ENCODE results near the gene SUSD6. TPM values are rescaled to one million over a fixed set of nuclear protein-coding genes. Genes with fewer than 3 reads are reported as not detected.

The SUSD6 gene
- total and polyA plus RNA-seq, 2 experiments from 2014 or later: 2.8 to 3.4 TPM

GRCh38 chr14:69708586-69709560 is 97.5 kb downstream of the SUSD6 start:
- no peaks in the 10 kb centered on the region for H3K9me3 Mint-ChIP-seq
- Histone ChIP-seq H3K4me3 (no peak overlapping the region), H2AFZ (no peak overlapping the region), H3K4me2 (no peak overlapping the region), H3F3A (replicated peaks; ENCODE audit: low read depth) (no peaks in the 10 kb centered on the region), H3K27me3 (ENCODE audit: insufficient read depth) (no peaks in the 10 kb centered on the region), H3K79me2 (replicated peaks; ENCODE audit: insufficient read depth) (no peaks in the 10 kb centered on the region), H3K9me2 (ENCODE audit: insufficient read depth) (no peaks in the 10 kb centered on the region), H4K20me1 (replicated peaks; ENCODE audit: insufficient read depth) (no peaks in the 10 kb centered on the region), H3K4me1 (ENCODE audit: insufficient read depth) (peaks cover 30% of the 10 kb centered on the region), H3K36me3 (ENCODE audit: insufficient read depth) (no peaks in the 10 kb centered on the region), H3K27ac (ENCODE audit: low read depth) (0 out of 2 replicates have a peak overlapping the region, but pooled peaks have one; percentile 30)
- DNase-seq (ENCODE audit: low spot score) (peak; percentile 74), ATAC-seq (peak; percentile 53)
- H3K36me3 Mint-ChIP-seq (ENCODE audit: low read depth): no peaks in the 10 kb centered on the region; the same call in 2 of the 3 replicates
- peaks cover 50% of the 10 kb centered on the region for H3K4me1 Mint-ChIP-seq
- no peak for TF ChIP-seq ZNF114 (CRISPR knock-in tag; IDR thresholded peaks at IDR 0.05)
- TF ChIP-seq, protein P1, sequence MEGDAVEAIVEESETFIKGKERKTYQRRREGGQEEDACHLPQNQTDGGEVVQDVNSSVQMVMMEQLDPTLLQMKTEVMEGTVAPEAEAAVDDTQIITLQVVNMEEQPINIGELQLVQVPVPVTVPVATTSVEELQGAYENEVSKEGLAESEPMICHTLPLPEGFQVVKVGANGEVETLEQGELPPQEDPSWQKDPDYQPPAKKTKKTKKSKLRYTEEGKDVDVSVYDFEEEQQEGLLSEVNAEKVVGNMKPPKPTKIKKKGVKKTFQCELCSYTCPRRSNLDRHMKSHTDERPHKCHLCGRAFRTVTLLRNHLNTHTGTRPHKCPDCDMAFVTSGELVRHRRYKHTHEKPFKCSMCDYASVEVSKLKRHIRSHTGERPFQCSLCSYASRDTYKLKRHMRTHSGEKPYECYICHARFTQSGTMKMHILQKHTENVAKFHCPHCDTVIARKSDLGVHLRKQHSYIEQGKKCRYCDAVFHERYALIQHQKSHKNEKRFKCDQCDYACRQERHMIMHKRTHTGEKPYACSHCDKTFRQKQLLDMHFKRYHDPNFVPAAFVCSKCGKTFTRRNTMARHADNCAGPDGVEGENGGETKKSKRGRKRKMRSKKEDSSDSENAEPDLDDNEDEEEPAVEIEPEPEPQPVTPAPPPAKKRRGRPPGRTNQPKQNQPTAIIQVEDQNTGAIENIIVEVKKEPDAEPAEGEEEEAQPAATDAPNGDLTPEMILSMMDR (conservative IDR thresholded peaks at IDR 0.05; ENCODE audit: low read depth in 2 of 2): peak; percentile 30 to 40
- no peak for TF ChIP-seq JUNB (IDR thresholded peaks at IDR 0.05; ENCODE audit: unreplicated experiment)
- TF ChIP-seq STAT1 (IDR thresholded peaks at IDR 0.05; ENCODE audit: unreplicated experiment): no peak
- H3K27me3 Mint-ChIP-seq (ENCODE audit: insufficient read depth, low read depth, poor library complexity): peaks cover 8% of the 10 kb centered on the region
- H3K4me3 Mint-ChIP-seq: no peak overlapping the region; the same call in 2 of the 3 replicates
- 0 out of 2 replicates have a peak overlapping the region, but pooled peaks have one; percentile 54 for H3K27ac Mint-ChIP-seq

DNA sequence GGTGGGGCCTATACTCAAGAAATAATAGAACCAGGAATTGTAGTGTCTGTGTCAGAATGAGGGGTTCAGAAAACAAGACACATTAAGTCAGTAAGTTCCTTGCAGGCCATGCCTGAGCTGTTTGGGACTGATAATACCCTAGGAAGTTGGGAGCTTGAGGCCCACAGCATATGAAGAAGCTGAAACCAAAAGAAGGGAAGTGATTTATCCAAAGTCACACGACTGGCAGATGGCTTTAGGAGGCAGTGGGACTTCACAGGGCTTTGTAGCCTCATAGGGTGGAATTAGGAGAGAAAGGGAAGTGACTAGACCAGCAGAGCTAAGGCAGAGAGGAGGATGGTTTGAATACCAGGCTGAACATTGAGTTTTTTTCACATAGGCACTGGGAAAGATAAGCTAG is 99.0 kb downstream of the SUSD6 start:
- H3K4me1 ChIP-seq (ENCODE audit: insufficient read depth): peaks cover 38% of the 10 kb centered on the region
- no peak overlapping the region for H3K27ac ChIP-seq (ENCODE audit: low read depth)
- ATAC-seq: no peak
- Mint-ChIP-seq H3K27ac (no peak overlapping the region), H3K4me3 (no peak overlapping the region), H3K27me3 (ENCODE audit: insufficient read depth, low read depth, poor library complexity) (peaks cover 11% of the 10 kb centered on the region), H3K36me3 (ENCODE audit: low read depth) (no peaks in the 10 kb centered on the region; the same call in 2 of the 3 replicates), H3K4me1 (peaks cover 61% of the 10 kb centered on the region), H3K9me3 (no peaks in the 10 kb centered on the region)
- no peak for DNase-seq (ENCODE audit: low spot score)
- no peaks in the 10 kb centered on the region for H4K20me1 ChIP-seq (replicated peaks; ENCODE audit: insufficient read depth)
- no peaks in the 10 kb centered on the region for H3K9me2 ChIP-seq (ENCODE audit: insufficient read depth)
- H3K36me3 ChIP-seq (ENCODE audit: insufficient read depth): no peaks in the 10 kb centered on the region
- H3K79me2 ChIP-seq (replicated peaks; ENCODE audit: insufficient read depth): no peaks in the 10 kb centered on the region
- no peak overlapping the region for H3K4me2 ChIP-seq
- H2AFZ ChIP-seq: no peak overlapping the region
- H3K4me3 ChIP-seq: no peak overlapping the region
- H3F3A ChIP-seq (replicated peaks; ENCODE audit: low read depth): 0 out of 2 replicates have a peak, but pooled peaks cover 5% of the 10 kb centered on the region
- no peaks in the 10 kb centered on the region for H3K27me3 ChIP-seq (ENCODE audit: insufficient read depth)
- TF ChIP-seq ZNF114 (CRISPR knock-in tag; IDR thresholded peaks at IDR 0.05) (no peak), STAT1 (IDR thresholded peaks at IDR 0.05; ENCODE audit: unreplicated experiment) (no peak), POLR2AphosphoS5 (IDR thresholded peaks at IDR 0.05; ENCODE audit: low read depth) (no peak), EZH2phosphoT487 (IDR thresholded peaks at IDR 0.05; ENCODE audit: unreplicated experiment) (no peak), JUNB (IDR thresholded peaks at IDR 0.05; ENCODE audit: unreplicated experiment) (no peak), CREB1 (CRISPR knock-in tag; IDR thresholded peaks at IDR 0.05; ENCODE audit: low read depth) (no peak), NANOG (IDR thresholded peaks at IDR 0.05; ENCODE audit: borderline replicate concordance) (no peak), EZH2 (IDR thresholded peaks at IDR 0.05; ENCODE audit: low read depth, unreplicated experiment) (no peak)
- TF ChIP-seq, protein P2, sequence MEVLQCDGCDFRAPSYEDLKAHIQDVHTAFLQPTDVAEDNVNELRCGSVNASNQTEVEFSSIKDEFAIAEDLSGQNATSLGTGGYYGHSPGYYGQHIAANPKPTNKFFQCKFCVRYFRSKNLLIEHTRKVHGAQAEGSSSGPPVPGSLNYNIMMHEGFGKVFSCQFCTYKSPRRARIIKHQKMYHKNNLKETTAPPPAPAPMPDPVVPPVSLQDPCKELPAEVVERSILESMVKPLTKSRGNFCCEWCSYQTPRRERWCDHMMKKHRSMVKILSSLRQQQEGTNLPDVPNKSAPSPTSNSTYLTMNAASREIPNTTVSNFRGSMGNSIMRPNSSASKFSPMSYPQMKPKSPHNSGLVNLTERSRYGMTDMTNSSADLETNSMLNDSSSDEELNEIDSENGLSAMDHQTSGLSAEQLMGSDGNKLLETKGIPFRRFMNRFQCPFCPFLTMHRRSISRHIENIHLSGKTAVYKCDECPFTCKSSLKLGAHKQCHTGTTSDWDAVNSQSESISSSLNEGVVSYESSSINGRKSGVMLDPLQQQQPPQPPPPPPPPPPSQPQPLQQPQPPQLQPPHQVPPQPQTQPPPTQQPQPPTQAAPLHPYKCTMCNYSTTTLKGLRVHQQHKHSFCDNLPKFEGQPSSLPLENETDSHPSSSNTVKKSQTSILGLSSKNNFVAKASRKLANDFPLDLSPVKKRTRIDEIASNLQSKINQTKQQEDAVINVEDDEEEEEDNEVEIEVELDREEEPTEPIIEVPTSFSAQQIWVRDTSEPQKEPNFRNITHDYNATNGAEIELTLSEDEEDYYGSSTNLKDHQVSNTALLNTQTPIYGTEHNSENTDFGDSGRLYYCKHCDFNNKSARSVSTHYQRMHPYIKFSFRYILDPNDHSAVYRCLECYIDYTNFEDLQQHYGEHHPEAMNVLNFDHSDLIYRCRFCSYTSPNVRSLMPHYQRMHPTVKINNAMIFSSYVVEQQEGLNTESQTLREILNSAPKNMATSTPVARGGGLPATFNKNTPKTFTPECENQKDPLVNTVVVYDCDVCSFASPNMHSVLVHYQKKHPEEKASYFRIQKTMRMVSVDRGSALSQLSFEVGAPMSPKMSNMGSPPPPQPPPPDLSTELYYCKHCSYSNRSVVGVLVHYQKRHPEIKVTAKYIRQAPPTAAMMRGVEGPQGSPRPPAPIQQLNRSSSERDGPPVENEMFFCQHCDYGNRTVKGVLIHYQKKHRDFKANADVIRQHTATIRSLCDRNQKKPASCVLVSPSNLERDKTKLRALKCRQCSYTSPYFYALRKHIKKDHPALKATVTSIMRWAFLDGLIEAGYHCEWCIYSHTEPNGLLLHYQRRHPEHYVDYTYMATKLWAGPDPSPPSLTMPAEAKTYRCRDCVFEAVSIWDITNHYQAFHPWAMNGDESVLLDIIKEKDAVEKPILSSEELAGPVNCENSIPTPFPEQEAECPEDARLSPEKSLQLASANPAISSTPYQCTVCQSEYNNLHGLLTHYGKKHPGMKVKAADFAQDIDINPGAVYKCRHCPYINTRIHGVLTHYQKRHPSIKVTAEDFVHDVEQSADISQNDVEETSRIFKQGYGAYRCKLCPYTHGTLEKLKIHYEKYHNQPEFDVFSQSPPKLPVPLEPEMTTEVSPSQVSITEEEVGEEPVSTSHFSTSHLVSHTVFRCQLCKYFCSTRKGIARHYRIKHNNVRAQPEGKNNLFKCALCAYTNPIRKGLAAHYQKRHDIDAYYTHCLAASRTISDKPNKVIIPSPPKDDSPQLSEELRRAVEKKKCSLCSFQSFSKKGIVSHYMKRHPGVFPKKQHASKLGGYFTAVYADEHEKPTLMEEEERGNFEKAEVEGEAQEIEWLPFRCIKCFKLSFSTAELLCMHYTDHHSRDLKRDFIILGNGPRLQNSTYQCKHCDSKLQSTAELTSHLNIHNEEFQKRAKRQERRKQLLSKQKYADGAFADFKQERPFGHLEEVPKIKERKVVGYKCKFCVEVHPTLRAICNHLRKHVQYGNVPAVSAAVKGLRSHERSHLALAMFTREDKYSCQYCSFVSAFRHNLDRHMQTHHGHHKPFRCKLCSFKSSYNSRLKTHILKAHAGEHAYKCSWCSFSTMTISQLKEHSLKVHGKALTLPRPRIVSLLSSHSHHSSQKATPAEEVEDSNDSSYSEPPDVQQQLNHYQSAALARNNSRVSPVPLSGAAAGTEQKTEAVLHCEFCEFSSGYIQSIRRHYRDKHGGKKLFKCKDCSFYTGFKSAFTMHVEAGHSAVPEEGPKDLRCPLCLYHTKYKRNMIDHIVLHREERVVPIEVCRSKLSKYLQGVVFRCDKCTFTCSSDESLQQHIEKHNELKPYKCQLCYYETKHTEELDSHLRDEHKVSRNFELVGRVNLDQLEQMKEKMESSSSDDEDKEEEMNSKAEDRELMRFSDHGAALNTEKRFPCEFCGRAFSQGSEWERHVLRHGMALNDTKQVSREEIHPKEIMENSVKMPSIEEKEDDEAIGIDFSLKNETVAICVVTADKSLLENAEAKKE (CRISPR knock-in tag; IDR thresholded peaks at IDR 0.05): no peak

Measured in GM23338 (cell line).